NCI-H2107 treated with DMSO at 0.1 percent for 48 hours (cell line): ENCODE measurements around the gene EFNA5.

ENCODE experiments used
- DNase-seq: peaks from one replicate; lab custom pipeline; 2025; ENCODE audit not compliant: unreplicated experiment; lab: John Stamatoyannopoulos, UW

The EFNA5 gene

DNA sequence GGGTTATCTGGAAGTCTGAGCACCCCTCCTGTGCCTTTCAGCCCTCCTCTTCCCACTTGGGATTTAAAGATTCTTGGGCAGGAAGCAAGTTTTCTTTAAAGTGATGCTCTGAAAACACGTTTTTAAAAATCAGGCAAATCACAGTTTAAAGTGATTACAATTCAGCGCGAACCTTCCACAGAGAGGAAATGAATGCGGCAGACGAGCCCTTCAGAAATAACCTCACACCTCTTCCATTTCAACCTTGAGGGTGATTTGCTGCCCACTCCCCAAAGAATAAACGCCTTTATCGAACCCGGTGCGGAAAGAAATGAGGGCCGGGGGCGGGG, 2.3 kb upstream of the EFNA5 start:
- no peak for DNase-seq

DNA sequence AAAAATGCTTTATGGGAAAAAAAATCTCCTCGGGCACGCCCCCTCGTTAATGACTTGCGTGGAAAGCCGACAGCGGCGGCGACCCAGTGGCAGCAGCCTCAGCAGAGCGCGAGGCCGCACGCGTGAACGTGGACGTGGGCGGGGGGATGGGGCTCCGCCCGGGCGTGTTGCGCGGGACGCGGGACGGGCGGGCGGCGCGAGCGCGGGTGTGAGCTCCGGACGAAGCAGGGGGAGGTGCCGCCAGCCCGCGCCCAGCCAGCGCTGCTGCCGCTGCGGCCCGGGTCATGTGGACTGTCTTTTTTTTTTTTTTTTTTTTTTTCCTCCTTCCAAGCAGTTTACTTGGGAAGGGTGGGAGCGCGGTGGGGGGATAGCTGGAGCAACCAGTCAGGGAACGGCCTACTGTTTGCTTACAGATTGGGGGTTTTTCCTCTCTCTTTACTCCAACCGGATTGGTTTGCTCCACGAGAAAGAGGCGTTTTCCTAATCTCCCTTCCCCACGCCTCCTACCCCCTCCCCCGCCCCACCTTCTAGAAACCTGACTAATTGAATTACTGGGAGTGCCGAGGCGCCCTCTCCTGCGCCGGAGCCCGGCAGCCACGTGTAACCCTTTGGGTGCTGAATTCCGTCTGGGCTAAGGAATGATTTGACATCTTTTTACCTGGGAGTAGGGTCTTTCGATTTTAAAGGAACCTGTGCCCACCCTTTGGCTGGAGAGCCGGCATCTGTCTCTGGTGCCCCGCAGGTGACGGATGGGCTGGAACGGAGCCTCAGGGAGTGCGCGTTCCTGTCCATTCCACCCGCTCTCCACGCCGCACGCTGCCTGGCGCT, 1.7 kb upstream of the EFNA5 start:
- DNase-seq: peak; percentile 86

DNA sequence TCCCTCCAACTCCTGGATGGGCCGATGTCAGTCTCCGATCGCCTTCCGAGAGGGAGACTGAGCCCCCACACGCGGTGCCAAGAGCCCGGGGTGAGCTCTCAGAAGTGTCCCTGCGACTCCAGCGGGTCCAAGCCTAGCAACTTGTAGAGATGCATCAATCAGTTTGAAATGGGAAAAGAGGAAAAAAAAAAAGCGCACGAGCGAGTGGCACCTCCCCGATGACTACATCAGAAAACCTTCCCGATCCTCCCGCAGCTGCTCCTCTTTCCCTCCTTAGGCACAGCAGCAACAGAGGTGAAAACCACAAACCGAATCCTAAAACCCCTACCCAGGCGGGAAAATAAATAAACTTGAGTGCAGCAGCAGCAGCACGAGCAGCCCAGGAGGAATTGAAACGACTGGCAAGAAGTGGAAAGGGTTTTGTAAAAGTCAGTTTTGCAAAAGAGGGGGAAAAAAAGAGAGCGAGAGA, 1.0 kb upstream of the EFNA5 start:
- DNase-seq: peak; percentile 53

DNA sequence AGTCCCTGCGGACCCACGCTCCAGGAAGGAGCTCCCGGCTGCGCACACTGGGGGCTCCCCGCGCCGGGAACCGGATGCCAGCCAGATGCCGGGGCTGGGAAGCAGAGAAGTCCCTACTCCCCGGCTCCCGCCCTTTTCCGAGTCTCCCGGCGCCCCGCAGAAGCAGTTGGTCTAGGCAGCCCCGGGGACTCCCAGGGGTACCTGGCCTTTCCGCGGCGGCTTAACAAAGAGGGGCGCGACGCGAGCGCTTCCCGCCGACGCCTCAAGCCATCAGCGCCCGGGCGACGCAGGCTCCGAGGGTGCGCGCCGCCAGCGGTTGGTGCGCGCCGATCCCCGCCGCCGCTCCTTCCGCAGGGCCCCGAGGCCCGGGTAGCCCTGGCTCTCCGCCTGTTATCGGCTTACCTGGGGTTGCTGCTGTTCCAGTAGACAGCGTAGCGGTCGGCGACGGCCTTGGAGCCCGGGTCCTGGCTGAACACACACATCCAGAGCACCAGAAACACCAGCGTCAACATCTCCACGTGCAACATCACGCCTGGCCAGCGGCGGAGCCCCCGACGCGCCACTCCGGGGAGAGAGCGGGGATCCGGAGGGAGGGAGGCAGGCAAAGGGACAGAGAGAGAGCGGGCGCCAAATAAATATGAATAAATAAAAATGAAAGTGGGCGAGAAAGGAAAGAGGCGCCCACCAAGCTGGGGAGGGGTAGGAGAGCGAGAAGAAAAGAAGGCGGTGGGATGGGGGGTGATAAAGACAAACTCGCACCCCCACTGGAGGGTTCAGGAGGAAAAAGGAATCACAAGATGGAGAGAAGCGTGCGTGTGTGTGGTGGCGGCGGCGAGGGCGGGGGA, 428 bp downstream of the EFNA5 start:
- no peak for DNase-seq

DNA sequence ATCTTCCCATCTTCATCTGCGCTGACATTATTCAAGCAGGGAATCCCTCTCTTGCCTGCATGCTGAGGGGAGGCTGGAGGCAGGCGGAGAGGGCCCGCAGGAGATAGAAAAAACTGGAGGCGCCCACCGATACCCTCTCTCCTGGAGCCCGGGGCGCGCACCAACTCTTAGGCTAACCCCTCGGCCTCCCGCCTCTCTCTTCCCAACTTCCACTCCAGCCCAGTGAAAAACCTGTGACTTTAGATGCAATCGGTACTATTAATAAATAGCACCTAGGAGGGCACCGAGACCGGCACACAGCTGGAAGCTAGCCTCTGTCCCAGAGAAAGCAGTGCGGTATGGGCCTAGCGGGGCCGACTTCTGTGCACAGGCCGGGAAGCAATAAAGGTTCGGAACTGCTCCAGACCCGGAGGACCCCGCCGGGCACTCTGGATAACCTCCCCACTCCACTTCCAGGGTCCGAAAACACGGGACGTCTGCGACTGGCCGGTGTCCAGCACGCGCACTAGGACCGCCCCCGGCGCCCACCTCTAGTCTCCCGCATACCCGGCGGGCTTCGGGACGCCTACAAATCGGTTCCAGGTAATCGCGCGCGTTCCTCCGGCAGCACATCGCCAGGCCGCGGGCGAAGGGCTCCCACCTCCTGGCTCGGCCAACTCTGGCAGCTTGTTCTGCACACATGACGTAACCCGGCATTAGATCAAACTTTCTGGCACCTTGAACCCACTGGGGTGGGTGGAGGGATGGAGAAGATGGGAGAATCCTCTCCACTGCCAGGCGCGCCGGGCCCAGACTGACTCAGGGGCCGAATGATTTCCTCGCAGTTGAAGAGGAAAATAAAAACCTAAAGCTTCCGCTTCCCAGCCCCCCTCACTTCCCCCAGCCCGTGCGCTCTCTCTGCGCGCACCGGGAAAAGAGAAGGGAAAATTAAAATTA, 1.4 kb downstream of the EFNA5 start:
- DNase-seq: no peak

DNA sequence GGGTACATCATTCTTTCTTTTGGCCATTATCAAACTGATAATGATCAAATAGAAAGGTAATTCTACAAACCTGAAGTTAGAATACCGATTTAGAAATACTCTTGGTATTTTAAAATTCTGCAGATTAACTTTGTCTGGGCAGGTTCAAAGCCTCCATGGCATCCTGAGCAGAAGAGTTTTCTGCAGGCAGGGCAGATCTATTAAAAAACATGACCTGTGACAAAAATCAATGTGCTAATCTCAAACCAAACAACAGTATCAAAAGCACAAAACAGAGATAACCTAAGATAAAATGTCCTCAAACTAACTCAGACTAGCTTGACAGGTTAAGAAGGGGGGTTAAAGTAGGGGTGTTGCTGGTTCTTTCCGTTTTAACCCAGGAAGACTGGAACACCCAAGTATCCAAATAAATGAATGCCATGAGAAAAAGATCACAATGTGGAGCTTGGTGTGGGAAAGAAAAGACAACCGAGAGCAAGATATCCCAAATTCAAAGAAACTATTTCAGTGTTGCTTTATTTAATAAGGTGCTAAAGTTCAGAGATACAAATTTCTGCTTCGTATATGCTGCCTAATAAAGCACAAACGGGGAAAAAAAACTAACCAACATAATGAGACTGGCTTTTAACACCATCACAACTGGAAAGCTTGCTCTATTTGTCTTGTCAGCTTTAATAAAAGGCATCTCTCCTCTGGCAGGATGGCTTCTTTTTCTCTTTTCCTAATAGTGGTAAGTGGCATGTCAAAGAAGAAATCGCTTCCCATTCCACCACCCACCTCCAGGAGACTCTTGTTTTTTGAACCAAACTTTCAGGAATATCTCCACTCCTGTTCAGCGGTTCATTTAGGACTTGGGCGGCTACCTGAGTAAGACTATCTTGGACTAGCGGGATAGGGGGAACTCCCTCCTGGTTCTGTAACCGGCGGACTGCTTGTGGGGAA, 2.3 kb downstream of the EFNA5 start:
- no peak for DNase-seq

DNA sequence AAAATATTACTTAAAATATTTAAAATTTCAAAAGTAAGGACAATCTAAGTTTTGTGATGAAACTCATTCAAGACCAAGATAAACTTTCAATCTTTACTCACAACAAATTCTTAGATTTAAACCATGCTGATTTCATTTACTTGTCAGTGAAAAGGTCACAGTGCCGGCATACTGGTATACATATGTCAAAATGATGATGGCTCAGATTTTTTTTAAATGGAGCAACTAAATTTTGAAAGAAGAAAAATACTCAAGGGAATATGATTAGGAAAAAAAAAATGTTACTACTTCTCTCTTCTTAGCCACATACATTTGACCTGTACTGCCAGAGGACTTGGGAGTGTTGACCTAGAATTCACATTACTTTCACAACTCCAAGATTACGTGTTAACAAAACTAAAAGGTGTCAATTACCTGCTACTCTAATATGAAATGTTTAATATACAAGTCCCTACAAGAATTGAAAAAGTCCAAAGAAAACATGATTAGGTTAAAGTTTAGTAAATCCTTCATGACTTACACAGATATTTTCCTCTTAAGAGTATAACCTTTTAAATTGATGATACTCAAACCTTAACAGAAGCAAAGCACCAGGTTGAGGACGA, 4.6 kb downstream of the EFNA5 start:
- DNase-seq: no peak

DNA sequence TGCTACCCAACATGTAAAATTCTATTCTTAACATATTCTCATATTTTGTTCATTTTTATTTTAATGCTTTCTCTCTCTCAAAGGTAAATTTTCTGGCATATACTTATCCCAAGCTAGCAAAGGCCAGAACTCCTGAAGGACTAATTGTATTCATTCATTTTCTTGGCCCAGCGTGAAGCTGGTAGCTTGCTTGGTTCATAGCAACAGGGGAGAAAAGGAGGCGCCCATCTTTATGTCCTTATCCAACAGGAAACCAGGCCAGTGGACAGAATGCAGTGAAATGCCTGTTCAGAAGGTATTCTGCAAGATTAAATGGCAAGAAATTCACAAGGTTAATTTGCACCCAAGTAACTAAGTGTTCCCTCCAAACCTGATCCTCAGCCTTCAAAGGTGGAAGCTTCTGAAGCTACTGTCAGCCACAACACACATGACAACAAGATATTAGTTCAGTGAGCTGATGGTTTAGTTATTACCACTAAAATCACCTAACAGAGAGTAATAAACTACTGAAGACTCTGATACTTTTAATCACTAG, 5.6 kb downstream of the EFNA5 start:
- no peak for DNase-seq

DNA sequence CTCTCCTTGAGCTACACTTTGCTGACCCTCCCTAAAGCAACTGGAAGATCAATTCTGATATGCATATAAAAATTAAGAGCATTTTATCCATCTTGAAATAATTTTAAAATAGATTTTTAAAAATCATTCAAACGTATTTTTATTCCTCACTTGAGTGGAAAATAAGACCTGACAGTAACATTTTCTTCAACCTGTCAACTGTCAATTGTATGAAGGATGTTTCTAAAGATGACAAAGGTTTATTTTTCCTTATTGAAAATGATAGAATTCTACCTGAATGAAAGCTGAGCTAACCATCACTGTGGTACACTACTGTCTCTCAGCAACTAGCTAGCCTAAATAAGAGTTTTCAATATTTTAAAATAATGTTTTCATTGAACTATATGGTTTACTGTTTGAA, 7.0 kb downstream of the EFNA5 start:
- DNase-seq: no peak

DNA sequence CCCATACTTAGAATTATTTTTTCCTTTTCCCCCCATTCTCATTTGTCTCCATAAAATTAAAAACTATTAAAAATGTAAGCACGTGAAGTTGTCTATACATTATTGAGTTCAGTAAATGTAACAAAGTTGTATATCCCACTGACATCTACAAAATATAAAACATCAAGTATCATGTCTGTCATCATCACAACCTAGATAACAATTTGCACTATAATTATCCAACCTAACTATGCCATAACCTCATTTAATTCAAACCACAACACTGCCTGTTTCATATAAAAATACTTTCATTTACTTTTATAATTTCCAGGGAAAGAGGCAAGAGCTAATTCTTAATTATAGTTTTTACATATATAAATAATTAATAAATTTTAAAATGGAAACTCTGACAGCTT, 9.1 kb downstream of the EFNA5 start:
- no peak for DNase-seq

DNA sequence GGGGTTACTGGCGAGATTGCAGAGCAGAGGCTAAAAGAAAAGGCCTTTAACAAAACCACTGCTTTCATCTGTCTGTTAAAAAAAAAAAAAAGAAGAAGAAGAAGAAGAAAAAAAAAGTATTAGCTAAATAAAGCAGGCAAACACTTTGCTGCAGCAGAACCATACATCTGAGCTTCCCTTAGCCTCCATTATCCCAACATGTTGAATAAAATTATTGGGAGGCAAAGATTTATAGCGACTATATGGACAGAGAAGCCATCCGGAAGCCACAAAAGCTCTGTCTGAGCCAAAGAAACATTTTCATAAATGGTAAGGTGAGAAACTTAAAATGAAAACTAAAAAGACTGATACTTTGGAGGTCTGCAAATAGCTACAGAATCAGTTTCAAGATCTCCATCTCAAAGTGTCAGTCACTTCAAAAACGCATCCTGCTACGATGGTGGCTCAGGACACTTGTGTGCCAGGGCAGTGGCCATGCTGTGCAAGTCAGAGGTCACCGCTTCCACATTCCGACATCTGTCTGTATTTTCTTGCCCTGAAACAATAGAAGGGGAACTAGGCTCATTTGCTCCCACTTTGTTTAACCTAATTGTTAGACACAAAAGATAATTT, 9.6 kb downstream of the EFNA5 start:
- no peak for DNase-seq

DNA sequence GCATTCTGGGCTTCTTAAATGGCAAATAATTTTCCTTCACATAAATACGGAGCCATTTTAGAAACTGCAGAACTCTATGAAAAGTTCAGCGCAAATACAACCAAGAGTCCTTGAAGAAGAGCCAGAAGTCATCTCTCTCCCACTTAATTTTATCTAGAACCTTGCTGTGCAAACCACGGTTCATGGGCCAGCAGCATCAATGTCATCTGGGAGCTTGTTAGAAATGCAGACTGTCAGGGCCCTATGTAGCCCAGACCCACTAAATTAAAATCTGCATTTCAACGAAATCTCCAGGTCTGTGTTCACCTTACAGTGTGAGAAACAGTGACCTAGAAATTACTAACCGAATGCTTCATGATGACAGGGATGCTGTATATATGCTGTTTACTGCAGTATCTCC, 12.2 kb downstream of the EFNA5 start:
- no peak for DNase-seq

DNA sequence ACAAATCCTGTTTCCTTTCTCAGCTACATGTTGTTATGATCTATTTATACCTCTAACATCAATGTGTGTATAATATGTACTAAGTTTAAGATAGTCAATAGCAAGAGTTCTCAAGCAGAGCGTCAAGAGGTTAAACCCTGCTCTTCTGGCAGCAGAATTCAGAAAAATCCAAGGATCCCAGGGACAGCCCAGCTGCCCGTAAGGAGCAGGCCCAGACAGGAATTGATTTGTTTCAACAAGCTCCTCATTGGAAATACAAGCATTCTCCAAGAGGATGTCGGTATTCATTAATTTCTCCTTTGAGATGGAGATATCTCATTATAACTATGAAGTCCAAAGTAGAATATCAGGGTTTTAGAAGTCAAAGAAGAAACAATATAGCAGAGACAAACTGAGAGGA, 14.9 kb downstream of the EFNA5 start:
- DNase-seq: no peak

DNA sequence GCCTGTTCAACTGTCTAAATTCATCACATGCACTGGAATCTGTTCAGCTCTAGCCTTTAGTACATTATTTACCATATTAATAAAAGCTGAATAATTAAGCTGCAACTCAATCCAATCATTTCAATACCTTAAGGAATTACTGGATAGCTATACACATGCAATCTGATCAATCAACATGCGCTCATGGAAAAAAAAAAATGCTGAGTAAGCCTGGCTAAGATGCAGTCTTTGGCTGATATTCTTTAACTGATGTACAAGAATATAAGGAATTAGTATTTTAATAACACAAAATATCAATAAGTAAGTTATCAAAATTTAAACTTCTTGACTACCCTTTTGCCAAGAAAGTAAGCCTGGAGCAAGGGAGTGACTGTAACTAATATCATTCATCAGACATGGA, 15.9 kb downstream of the EFNA5 start:
- no peak for DNase-seq

DNA sequence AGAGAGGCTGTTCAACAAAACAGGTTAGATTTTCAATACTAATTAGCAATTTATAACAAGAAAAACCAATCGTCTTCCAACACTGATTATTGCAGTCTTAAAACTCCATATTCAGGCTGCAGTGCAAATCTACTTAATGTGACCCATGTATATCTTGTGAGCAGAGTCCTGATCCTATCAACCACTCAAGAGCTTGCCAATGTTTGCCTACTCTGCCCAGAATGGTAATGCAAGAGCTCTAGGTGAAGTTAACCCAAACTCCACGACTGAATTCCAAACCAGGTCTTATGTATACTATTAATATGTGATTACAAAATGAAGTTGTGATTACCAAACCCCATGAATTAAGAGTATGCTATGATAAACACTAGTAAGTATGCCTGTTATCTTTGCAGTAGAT, 17.1 kb downstream of the EFNA5 start:
- no peak for DNase-seq

DNA sequence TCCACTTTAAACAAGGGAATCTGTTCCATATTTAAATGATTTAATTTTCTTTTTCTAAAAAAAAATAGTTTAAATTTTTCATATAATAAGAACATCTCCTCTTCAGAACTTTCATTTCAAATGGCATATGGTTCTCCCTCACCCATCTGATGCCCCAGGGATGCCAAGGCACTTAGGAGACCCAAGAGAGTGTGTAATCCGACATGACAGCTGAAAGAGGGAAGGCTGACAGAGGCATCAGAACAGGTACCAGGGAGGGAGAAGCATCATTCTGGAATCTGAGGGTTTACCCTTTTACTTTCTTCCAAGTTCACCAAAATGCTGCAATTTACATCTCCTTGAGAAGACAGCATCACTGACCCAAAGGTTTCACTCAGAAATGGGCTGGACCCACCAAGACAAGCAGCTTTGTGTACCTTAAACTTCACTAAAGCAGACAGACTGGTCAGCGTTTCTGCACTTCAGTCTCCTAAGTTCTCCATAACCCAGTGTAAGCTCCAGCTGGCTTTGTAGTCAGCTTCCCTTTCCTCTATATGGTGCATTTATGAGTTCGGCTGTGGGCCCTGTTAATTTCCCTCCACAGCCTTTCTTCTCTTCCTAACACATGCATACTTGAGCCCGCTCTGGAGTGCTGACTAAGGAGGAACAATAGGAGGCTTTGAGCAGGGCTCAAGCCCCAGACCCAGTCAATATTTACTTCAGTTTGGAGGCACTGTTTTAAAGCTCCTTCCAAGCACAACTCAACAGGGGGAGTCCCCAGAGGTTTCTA, 17.7 kb downstream of the EFNA5 start:
- peak; percentile 32 for DNase-seq

DNA sequence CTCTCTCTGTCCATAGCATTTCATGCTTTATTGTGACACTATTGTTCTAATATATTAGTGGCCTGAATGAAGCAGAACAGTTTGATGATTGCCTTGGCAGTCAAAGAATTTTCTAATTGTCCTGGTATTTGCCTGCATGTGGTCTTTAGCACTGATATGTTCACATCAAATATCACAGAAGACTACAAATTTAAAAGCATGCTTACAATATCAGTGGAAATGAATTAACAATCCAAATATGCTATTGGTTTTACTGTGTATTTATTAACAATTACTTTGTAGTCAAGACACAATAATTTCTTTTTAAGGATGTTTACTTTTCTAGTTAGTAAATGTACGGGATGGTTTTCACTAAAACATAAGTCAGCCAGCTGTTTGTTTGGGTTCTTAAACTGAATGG, 18.3 kb downstream of the EFNA5 start:
- no peak for DNase-seq

DNA sequence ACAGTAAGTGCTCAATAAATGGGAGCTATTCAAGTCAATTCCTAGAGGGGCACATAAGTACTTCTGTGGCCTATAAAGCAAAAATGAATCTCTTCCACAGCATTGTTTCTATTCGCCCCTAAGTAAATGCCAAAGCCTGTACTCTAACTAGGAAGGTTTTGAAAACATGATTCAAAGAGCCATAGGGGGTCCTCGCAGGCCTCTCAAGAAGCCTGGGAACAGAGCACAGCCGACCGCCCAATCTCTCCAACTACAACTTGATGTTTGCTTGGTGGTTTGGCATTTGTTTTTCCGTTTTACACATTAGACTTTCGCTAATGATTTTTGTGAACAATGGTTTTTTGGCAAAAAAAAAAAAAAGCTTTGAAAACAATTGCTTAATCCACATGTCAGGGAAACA, 19.4 kb downstream of the EFNA5 start:
- no peak for DNase-seq
